ENCODE data around the gene NLRP13. TPM values are rescaled to one million over a fixed set of nuclear protein-coding genes. Genes with fewer than 3 reads are reported as not detected.

NLRP13 gene, protein sequence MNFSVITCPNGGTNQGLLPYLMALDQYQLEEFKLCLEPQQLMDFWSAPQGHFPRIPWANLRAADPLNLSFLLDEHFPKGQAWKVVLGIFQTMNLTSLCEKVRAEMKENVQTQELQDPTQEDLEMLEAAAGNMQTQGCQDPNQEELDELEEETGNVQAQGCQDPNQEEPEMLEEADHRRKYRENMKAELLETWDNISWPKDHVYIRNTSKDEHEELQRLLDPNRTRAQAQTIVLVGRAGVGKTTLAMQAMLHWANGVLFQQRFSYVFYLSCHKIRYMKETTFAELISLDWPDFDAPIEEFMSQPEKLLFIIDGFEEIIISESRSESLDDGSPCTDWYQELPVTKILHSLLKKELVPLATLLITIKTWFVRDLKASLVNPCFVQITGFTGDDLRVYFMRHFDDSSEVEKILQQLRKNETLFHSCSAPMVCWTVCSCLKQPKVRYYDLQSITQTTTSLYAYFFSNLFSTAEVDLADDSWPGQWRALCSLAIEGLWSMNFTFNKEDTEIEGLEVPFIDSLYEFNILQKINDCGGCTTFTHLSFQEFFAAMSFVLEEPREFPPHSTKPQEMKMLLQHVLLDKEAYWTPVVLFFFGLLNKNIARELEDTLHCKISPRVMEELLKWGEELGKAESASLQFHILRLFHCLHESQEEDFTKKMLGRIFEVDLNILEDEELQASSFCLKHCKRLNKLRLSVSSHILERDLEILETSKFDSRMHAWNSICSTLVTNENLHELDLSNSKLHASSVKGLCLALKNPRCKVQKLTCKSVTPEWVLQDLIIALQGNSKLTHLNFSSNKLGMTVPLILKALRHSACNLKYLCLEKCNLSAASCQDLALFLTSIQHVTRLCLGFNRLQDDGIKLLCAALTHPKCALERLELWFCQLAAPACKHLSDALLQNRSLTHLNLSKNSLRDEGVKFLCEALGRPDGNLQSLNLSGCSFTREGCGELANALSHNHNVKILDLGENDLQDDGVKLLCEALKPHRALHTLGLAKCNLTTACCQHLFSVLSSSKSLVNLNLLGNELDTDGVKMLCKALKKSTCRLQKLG
- total RNA-seq (2013; cell fraction: nucleolus; rRNA removed) = not detected in 2 replicates
- total RNA-seq (2014; rRNA removed) (not detected in 2 replicates), total RNA-seq (2014; rRNA removed; fragmentation: Illumina TruSeq; extraction: Trizol) (not detected in 2 replicates), total RNA-seq (2021) (not detected in 2 replicates), polyA plus RNA-seq (2011; rRNA removed) (0.37 and 0.43 TPM in 2 replicates), polyA plus RNA-seq (2014; fragmentation: Illumina TruSeq; extraction: Trizol) (not detected in 2 replicates), polyA plus RNA-seq (2014; fragmentation: Nextera tagmentation; extraction: Ambion mirVana) (not detected), polyA plus RNA-seq (2014; rRNA removed) (not detected in 2 replicates), polyA plus RNA-seq (2016; fragmentation: Nextera tagmentation; extraction: Ambion mirVana) (not detected), polyA minus RNA-seq (2011; rRNA and poly(A)+ RNA removed) (0.07 and 0.26 TPM in 2 replicates), Bru-seq, nascent RNA (not detected), BruChase-seq, experiment 1, labeled RNA remaining after a 6-hour chase (not detected), BruChase-seq, experiment 2, labeled RNA remaining after a 2-hour chase (not detected)
- polyA plus RNA-seq (2011; ENCODE audit: low read depth) = not detected
- polyA plus RNA-seq (2011; cell fraction: cytosol; rRNA removed) = 0.15 and 0.18 TPM in 2 replicates
- polyA plus RNA-seq (2011; cell fraction: nucleus; rRNA removed) = 0.50 and 1.1 TPM in 2 replicates
- polyA plus RNA-seq (2012) = not detected in 2 replicates
- polyA minus RNA-seq (2011; cell fraction: cytosol; rRNA and poly(A)+ RNA removed) = not detected in 2 replicates
- 0.12 TPM in 1 of 2 replicates, not detected in the other for polyA minus RNA-seq (2011; cell fraction: nucleus; rRNA and poly(A)+ RNA removed)
- long read RNA-seq, experiment 1 = 0 reads
- long read RNA-seq, experiment 2 = 0 reads

DNA sequence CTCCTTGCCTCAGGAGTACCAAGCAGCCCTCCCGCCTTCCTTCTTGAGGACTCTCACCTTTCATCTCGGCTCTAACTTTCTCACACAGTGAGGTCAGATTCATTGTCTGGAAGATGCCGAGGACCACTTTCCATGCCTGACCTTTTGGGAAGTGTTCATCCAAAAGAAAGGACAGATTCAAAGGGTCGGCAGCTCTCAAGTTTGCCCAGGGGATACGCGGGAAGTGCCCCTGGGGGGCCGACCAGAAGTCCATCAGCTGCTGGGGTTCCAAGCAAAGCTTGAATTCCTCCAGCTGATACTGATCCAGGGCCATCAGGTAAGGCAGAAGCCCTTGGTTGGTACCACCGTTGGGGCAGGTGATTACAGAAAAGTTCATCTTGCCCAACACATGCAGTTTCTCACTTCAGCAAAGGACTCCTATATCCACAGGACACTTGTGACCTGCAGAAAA, at the start of gene NLRP13:
Gene NLRP13, minus strand, starts transcription at position 401 of the 451 bp plus-strand sequence. Its CDS starts 25 bp downstream, at position 376.
- ChIA-PET SMC1A (ENCODE audit: uncharacterized antibody, unreplicated experiment) (no interaction called here), CTCF (no interaction called here), POLR2A (no interaction called here), RAD21 (ENCODE audit: unreplicated experiment) (interaction anchor here (0.6 kb wide), 1 partner anchor 308 kb away, joined by 3 read pairs; the partner anchor contains the start of gene ZNF784)
- DNase-seq (ENCODE audit: low read depth, low spot score) = no peak
- no peak within 1 kb of the TSS for H3K9ac ChIP-seq (ENCODE audit: control insufficient read depth, insufficient read depth, low read length)
- no TSS peak for BruUV-seq (replicated peaks)
- H3K27me3 ChIP-seq (replicated peaks in 1 of 2; ENCODE audit: control insufficient read depth in 2 of 2, insufficient read depth in 2 of 2, low read length in 1 of 2) = no peaks in the 10 kb centered on the region
- no peak for FAIRE-seq
- in situ Hi-C loops (cut with MboI) (no loop called here), intact Hi-C loops (cut with micrococcal nuclease; ENCODE audit: unreplicated experiment) (no loop called here)
- H3K27ac ChIP-seq (ENCODE audit: control insufficient read depth, insufficient read depth) = no peak within 1 kb of the TSS
- no peaks in the 10 kb centered on the region for H3K4me1 ChIP-seq (ENCODE audit: control insufficient read depth, insufficient read depth, low read length)
- no peaks in the 10 kb centered on the region for H3K79me2 ChIP-seq (ENCODE audit: control insufficient read depth, insufficient read depth, low read length)
- no peaks in the 10 kb centered on the region for H3K36me3 ChIP-seq (ENCODE audit: control insufficient read depth in 2 of 2, insufficient read depth in 2 of 2, low read length in 1 of 2)
- H3K4me3 ChIP-seq = no peak within 1 kb of the TSS
- no peaks in the 10 kb centered on the region; the same call in 2 of the 3 replicates for H3K9me3 ChIP-seq (replicated peaks; ENCODE audit: control insufficient read depth, insufficient read depth, low read length)
- no peak within 1 kb of the TSS for H2AFZ ChIP-seq (ENCODE audit: control insufficient read depth, low read depth, low read length)
- TF ChIP-seq, protein P1, sequence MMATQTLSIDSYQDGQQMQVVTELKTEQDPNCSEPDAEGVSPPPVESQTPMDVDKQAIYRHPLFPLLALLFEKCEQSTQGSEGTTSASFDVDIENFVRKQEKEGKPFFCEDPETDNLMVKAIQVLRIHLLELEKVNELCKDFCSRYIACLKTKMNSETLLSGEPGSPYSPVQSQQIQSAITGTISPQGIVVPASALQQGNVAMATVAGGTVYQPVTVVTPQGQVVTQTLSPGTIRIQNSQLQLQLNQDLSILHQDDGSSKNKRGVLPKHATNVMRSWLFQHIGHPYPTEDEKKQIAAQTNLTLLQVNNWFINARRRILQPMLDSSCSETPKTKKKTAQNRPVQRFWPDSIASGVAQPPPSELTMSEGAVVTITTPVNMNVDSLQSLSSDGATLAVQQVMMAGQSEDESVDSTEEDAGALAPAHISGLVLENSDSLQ (IDR thresholded peaks at IDR 0.05) = no peak
- TF ChIP-seq, protein P2, sequence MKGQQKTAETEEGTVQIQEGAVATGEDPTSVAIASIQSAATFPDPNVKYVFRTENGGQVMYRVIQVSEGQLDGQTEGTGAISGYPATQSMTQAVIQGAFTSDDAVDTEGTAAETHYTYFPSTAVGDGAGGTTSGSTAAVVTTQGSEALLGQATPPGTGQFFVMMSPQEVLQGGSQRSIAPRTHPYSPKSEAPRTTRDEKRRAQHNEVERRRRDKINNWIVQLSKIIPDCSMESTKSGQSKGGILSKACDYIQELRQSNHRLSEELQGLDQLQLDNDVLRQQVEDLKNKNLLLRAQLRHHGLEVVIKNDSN (IDR thresholded peaks at IDR 0.05; ENCODE audit: borderline replicate concordance, extremely low read length, insufficient read depth, low read depth, low read length) = no peak
- TF ChIP-seq, protein P3, sequence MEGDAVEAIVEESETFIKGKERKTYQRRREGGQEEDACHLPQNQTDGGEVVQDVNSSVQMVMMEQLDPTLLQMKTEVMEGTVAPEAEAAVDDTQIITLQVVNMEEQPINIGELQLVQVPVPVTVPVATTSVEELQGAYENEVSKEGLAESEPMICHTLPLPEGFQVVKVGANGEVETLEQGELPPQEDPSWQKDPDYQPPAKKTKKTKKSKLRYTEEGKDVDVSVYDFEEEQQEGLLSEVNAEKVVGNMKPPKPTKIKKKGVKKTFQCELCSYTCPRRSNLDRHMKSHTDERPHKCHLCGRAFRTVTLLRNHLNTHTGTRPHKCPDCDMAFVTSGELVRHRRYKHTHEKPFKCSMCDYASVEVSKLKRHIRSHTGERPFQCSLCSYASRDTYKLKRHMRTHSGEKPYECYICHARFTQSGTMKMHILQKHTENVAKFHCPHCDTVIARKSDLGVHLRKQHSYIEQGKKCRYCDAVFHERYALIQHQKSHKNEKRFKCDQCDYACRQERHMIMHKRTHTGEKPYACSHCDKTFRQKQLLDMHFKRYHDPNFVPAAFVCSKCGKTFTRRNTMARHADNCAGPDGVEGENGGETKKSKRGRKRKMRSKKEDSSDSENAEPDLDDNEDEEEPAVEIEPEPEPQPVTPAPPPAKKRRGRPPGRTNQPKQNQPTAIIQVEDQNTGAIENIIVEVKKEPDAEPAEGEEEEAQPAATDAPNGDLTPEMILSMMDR (IDR thresholded peaks at IDR 0.05 in 2 of 3, conservative IDR thresholded peaks at IDR 0.05 in 1 of 3; ENCODE audit: control insufficient read depth in 2 of 3, extremely low read depth in 1 of 3, insufficient read depth in 1 of 3, low read depth in 3 of 3, low read length in 3 of 3) = no peak
- TF ChIP-seq ZSCAN29 (IDR thresholded peaks at IDR 0.05) (no peak), RUNX3 (IDR thresholded peaks at IDR 0.05; ENCODE audit: low read length) (no peak), CREB1 (IDR thresholded peaks at IDR 0.05; ENCODE audit: low read depth) (no peak)
- TF ChIP-seq, protein P4, sequence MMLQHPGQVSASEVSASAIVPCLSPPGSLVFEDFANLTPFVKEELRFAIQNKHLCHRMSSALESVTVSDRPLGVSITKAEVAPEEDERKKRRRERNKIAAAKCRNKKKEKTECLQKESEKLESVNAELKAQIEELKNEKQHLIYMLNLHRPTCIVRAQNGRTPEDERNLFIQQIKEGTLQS (IDR thresholded peaks at IDR 0.05; ENCODE audit: borderline replicate concordance, extremely low read depth, low read depth, low read length) = no peak
- TF ChIP-seq, protein P5, sequence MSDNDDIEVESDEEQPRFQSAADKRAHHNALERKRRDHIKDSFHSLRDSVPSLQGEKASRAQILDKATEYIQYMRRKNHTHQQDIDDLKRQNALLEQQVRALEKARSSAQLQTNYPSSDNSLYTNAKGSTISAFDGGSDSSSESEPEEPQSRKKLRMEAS (IDR thresholded peaks at IDR 0.05; ENCODE audit: low read depth, low read length) = no peak
- WGBS (ENCODE audit: insufficient coverage, insufficient replicate concordance, low lambda C conversion rate, missing lambda C conversion rate) = 51% methylated on average over 8 of the region's 8 CpGs
- no peak for ATAC-seq
- H3K4me2 ChIP-seq (ENCODE audit: control insufficient read depth, insufficient read depth) = no peak within 1 kb of the TSS
- H4K20me1 ChIP-seq (ENCODE audit: control insufficient read depth, insufficient read depth) = no peaks in the 10 kb centered on the region
